Adrenal gland (tissue), 12 donors: ENCODE measurements around the gene HLA-DQB1. TPM values are rescaled to one million over a fixed set of nuclear protein-coding genes. Genes with fewer than 3 reads are reported as not detected.

ENCODE experiments used
- DNase-seq, 7 donors: peaks; one replicate each; pipeline ENCODE4 v3.0.0-alpha.2; 2019 to 2020
- H3K27ac ChIP-seq, 5 donors: fragments of 200-600 bp; sonication (generic) in 4 of 5; 1 replicate in 3 of 5; 2 replicates in 2 of 5; pipeline versions ENCODE4 v1.5.1 to v1.8.0; 2016 to 2020; ENCODE audit warnings: mild to moderate bottlenecking in 1 of 5
- H3K27me3 ChIP-seq: fragments of 200-600 bp; 2 replicates; pipeline ENCODE4 v1.8.0; 2021
- H3K36me3 ChIP-seq, 2 donors: fragments of 200-600 bp; replicated peaks in 1 of 2; 1 replicate in 1 of 2; 2 replicates in 1 of 2; pipeline versions ENCODE4 v1.5.1 to v1.8.0; 2018 to 2022
- H3K4me1 ChIP-seq, 2 donors: fragments of 200-600 bp; replicated peaks in 1 of 2; 1 replicate in 1 of 2; 2 replicates in 1 of 2; pipeline versions ENCODE4 v1.5.1 to v1.8.0; 2018 to 2021
- H3K4me3 ChIP-seq, 4 donors: fragments of 200-600 bp; sonication (generic) in 3 of 4; one replicate each; pipeline ENCODE4 v1.5.1; 2016 to 2018
- H3K9me3 ChIP-seq, 3 donors: fragments of 200-600 bp; sonication (generic) in 1 of 3; replicated peaks in 1 of 3; 1 replicate in 2 of 3; 2 replicates in 1 of 3; pipeline versions ENCODE4 v1.5.1 to v1.8.0; 2016 to 2021
- CTCF ChIP-seq, 6 experiments: fragments of 450-650 bp in 4 of 6; fragments of 200-600 bp in 2 of 6; sonication (generic) in 1 of 6; IDR thresholded peaks; 1 replicate in 5 of 6; 2 replicates in 1 of 6; pipeline versions ENCODE4 v1.5.1 to v1.8.0; 2016 to 2021; ENCODE audit warnings: antibody characterized with exemption in 6 of 6, mild to moderate bottlenecking in 2 of 6, moderate library complexity in 1 of 6
- POLR2A ChIP-seq, 2 donors: fragments of 450-650 bp; IDR thresholded peaks; one replicate each; pipeline ENCODE4 v1.6.1; 2017; ENCODE audit warnings: antibody characterized with exemption in 2 of 2, mild to moderate bottlenecking in 2 of 2, moderate library complexity in 1 of 2
- WGBS, 4 donors: extraction: QIAGEN DNeasy Blood & Tissue Kit in 2 of 4; methylation state at CpG; one replicate each; pipeline versions ENCODE4 v1.1.5 to v1.1.7; 2013 to 2017; 5-methylcytosine and 5-hydroxymethylcytosine counted together
- intact Hi-C, 2 donors: fragments of 100-400 bp; cut with DNase I; formaldehyde crosslinking; loops; one replicate each; pipeline versions ENCODE4 v1.14.1 to v1.15.0; 2022 to 2023
- polyA plus RNA-seq, 3 donors: library from polyadenylated mRNA; stranded (reverse); fragments of 200-250 nt in 2 of 3; fragments of 350-450 nt in 1 of 3; fragmentation: Illumina TruSeq in 1 of 3; extraction: RNeasy Lipid Tissue Mini Kit (QIAGEN cat#74804) in 1 of 3; gene quantifications; one replicate each; pipeline ENCODE4 v1.2.3, GENCODE V29; 2013 to 2014
- total RNA-seq, 9 donors: library from RNA; depleted of rRNA in 4 of 9; stranded (reverse); fragments of >200 nt in 4 of 9; fragments of 120-200 nt in 1 of 9; fragmentation: NEBNext Ultra II Directional in 1 of 9; extraction: Animal tissue kit (Norgen Biotek cat#: 25700) in 1 of 9; gene quantifications; one replicate each; pipeline versions ENCODE4 v1.1.0 to v1.2.4, GENCODE V29; 2013 to 2023
- donor health status: healthy with polysubstance abuse.
- donor health status: Bipolar disorder and iron deficiency.
- donor health status: DM: yes; HTN: yes; CAD: no.
- donor health status: DM: no; HTN: no; CAD: no.
- donor health status: DM: no; HTN: no; CAD: no.
- donor health status: DM: yes; HTN: yes; CAD: no.

Gene HLA-DQB1
- total and polyA plus RNA-seq, 12 donors = 1.4 to 208 (median 9.4) TPM

GRCh38 chr6:32689531-32690501 lies 23.4 kb upstream of the HLA-DQB1 start:
- intact Hi-C loops = no loop called here
- TF ChIP-seq POLR2A (IDR thresholded peaks at IDR 0.05) (no peak), CTCF (IDR thresholded peaks at IDR 0.05) (no peak)
- H3K4me1 ChIP-seq = no peaks in the 10 kb centered on the region
- no peak for DNase-seq
- no peaks in the 10 kb centered on the region for H3K36me3 ChIP-seq
- H3K27me3 ChIP-seq = no peaks in the 10 kb centered on the region
- H3K27ac ChIP-seq = no peak overlapping the region
- 53 to 67% (median 61%) methylated on average over 5 of the region's 5 CpGs for WGBS, 4 donors
- H3K4me3 ChIP-seq = no peak overlapping the region
- peaks cover 0 to 8% (median 0%) of the 10 kb centered on the region in 3 donors for H3K9me3 ChIP-seq

- no peak overlapping the region for H3K27ac ChIP-seq
- H3K36me3 ChIP-seq = no peaks in the 10 kb centered on the region
- H3K9me3 ChIP-seq = peaks cover 0 to 8% (median 0%) of the 10 kb centered on the region in 3 donors
- peak in 1 of 7 donors; percentile 43 for DNase-seq
- H3K4me1 ChIP-seq = no peaks in the 10 kb centered on the region
- intact Hi-C loops = no loop called here
- 14 to 33% (median 26%) methylated on average over 1 of the region's 1 CpG for WGBS, 4 donors
- TF ChIP-seq POLR2A (IDR thresholded peaks at IDR 0.05) (no peak), CTCF (IDR thresholded peaks at IDR 0.05) (no peak)
- no peaks in the 10 kb centered on the region for H3K27me3 ChIP-seq
- no peak overlapping the region for H3K4me3 ChIP-seq
These were observed 19.1 kb upstream of the HLA-DQB1 start for GRCh38 chr6:32685603-32686002.

GRCh38 chr6:32684246-32684645 lies 17.8 kb upstream of the HLA-DQB1 start:
- DNase-seq = no peak
- intact Hi-C loops = no loop called here
- no peak for TF ChIP-seq POLR2A (IDR thresholded peaks at IDR 0.05)
- TF ChIP-seq CTCF (IDR thresholded peaks at IDR 0.05) = no peak

GRCh38 chr6:32680055-32680454 lies 13.6 kb upstream of the HLA-DQB1 start:
- Histone ChIP-seq H3K36me3 (no peaks in the 10 kb centered on the region), H3K4me3 (no peak overlapping the region), H3K27me3 (no peaks in the 10 kb centered on the region), H3K9me3 (no peaks in the 10 kb centered on the region), H3K27ac (no peak overlapping the region), H3K4me1 (no peaks in the 10 kb centered on the region)
- TF ChIP-seq POLR2A (IDR thresholded peaks at IDR 0.05) = no peak
- intact Hi-C loops = no loop called here
- WGBS, 4 donors = 46 to 86% (median 80%) methylated on average over 1 of the region's 1 CpG
- no peak for DNase-seq

More at GRCh38 chr6:32684246-32684645, 17.8 kb upstream of the HLA-DQB1 start:
- no peaks in the 10 kb centered on the region for H3K36me3 ChIP-seq
- no peak overlapping the region for H3K4me3 ChIP-seq
- peaks cover 0 to 1% (median 0%) of the 10 kb centered on the region in 3 donors for H3K9me3 ChIP-seq
- H3K27me3 ChIP-seq = no peaks in the 10 kb centered on the region
- no peaks in the 10 kb centered on the region for H3K4me1 ChIP-seq
- 65 to 84% (median 74%) methylated on average over 3 of the region's 3 CpGs for WGBS, 4 donors
- H3K27ac ChIP-seq = no peak overlapping the region
